ENCODE results near the gene MYO9A. TPM values are rescaled to one million over a fixed set of nuclear protein-coding genes. Genes with fewer than 3 reads are reported as not detected.

MYO9A gene
- total RNA-seq, 1 experiment from 2014 or later: 30.1 TPM

DNA sequence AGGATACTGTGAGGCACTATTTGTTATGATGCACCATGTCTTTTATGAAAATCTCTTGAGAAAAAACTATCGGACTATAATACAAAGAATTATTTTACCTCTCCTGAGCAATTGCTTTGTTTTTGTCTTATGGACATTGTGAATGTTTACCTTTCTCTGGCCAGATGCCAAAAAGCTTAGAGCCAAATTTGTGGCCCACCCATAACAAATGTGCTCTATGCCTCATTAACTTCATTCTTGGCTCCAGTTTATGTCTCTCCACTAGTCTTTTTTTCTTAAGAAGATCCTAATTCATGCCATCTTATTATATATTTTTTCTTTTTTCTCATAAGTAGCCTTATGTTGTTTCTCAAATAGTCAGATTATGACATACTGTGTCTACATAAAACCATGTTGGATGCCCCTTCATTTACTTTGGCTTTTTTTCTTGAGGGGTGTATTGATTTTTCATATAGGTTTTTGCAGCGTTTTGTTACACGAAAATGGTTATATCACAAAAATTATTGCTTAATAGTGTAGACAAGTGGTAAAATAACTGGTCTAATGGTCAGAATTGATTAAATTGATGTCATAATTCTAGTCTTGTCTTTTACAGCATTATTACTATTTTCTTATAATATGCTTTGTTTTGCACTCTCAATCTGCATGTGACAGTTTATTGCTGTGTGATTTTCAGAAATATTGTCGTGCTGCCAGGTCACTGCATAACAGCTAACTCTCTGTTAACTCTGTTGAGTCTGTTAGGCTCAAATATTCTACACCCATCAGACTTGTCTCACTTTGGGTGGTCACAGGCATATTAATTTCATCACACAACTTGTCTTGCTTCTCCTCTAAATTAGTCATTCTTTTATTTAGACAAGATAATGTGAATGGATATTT is 18.5 kb upstream of the MYO9A start:
- BruUV-seq (replicated peaks): no TSS peak
- Histone ChIP-seq H3K27me3 (replicated peaks; ENCODE audit: insufficient read depth, low read depth, low read length, poor library complexity) (no peaks in the 10 kb centered on the region), H3K9me3 (ENCODE audit: low read depth, low read length, poor library complexity, severe bottlenecking) (no peaks in the 10 kb centered on the region), H3K4me1 (ENCODE audit: insufficient read depth, low read length, poor library complexity, severe bottlenecking) (no peaks in the 10 kb centered on the region), H3K27ac (ENCODE audit: low read depth, low read length, poor library complexity, severe bottlenecking) (no peak overlapping the region), H3K4me3 (ENCODE audit: low read depth, low read length, poor library complexity, severe bottlenecking) (no peak overlapping the region), H3K36me3 (ENCODE audit: insufficient read depth, low read length, poor library complexity, severe bottlenecking) (no peaks in the 10 kb centered on the region)
- CTCF ChIA-PET: no interaction called here
- TF ChIP-seq, protein P1, sequence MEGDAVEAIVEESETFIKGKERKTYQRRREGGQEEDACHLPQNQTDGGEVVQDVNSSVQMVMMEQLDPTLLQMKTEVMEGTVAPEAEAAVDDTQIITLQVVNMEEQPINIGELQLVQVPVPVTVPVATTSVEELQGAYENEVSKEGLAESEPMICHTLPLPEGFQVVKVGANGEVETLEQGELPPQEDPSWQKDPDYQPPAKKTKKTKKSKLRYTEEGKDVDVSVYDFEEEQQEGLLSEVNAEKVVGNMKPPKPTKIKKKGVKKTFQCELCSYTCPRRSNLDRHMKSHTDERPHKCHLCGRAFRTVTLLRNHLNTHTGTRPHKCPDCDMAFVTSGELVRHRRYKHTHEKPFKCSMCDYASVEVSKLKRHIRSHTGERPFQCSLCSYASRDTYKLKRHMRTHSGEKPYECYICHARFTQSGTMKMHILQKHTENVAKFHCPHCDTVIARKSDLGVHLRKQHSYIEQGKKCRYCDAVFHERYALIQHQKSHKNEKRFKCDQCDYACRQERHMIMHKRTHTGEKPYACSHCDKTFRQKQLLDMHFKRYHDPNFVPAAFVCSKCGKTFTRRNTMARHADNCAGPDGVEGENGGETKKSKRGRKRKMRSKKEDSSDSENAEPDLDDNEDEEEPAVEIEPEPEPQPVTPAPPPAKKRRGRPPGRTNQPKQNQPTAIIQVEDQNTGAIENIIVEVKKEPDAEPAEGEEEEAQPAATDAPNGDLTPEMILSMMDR (conservative IDR thresholded peaks at IDR 0.05; ENCODE audit: low read depth, low read length): no peak
- intact Hi-C loops (cut with micrococcal nuclease; ENCODE audit: unreplicated experiment): no loop called here
- POLR2A ChIA-PET (ENCODE audit: low non-redundant PET): no interaction called here
- DNase-seq (ENCODE audit: low spot score): no peak

DNA sequence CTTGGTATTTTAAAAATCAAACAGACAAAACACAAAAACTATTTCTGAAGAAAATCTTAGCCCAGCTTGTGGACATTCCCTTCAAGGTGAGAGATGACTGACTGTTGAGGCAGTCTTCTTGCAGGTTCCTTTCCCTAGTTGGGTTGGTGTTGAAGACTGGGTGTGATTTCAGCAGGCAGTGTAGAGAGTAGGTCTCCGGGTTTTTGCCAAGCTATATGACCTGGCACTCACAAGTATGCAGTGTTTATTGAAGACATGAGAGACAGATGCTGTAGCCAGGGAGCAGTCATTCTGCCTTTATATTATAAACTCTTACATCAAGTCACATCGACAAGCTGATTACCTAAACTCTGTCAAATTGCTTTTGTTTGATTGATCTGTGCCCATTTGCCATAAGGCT is 17.8 kb upstream of the MYO9A start:
- POLR2A ChIA-PET (ENCODE audit: low non-redundant PET): no interaction called here
- no peaks in the 10 kb centered on the region for H3K9me3 ChIP-seq (ENCODE audit: low read depth, low read length, poor library complexity, severe bottlenecking)
- no peak overlapping the region for H3K27ac ChIP-seq (ENCODE audit: low read depth, low read length, poor library complexity, severe bottlenecking)
- CTCF ChIA-PET: no interaction called here
- intact Hi-C loops (cut with micrococcal nuclease; ENCODE audit: unreplicated experiment): no loop called here
- H3K27me3 ChIP-seq (replicated peaks; ENCODE audit: insufficient read depth, low read depth, low read length, poor library complexity): no peaks in the 10 kb centered on the region
- no peak for DNase-seq (ENCODE audit: low spot score)
- no peaks in the 10 kb centered on the region for H3K36me3 ChIP-seq (ENCODE audit: insufficient read depth, low read length, poor library complexity, severe bottlenecking)
- H3K4me1 ChIP-seq (ENCODE audit: insufficient read depth, low read length, poor library complexity, severe bottlenecking): no peaks in the 10 kb centered on the region
- H3K4me3 ChIP-seq (ENCODE audit: low read depth, low read length, poor library complexity, severe bottlenecking): no peak overlapping the region
- TF ChIP-seq, protein P1 (conservative IDR thresholded peaks at IDR 0.05; ENCODE audit: low read depth, low read length): no peak
- no peak for TF ChIP-seq EZH2 (IDR thresholded peaks at IDR 0.05; ENCODE audit: borderline replicate concordance, low read depth, low read length, poor library complexity, severe bottlenecking)
- BruUV-seq (replicated peaks): no TSS peak

DNA sequence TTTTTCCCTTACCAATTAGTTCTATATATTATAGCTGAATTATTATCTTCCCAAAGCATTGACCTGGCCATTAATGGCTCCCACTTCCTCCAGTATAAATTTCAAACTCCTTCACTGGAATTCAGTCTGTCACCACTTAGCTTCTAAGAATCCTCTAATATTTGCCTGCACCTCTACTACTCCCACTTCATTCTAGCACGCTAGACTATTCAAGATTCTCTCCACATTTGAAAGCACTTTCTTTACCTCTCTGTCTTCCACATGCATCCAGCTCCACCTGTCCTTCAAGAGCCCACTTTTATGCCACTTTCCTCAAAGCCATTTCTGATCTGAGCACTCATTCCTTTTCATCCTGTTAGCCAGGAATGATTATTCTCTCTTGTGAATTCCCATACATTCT is 15.3 kb upstream of the MYO9A start:
- no peaks in the 10 kb centered on the region for H3K36me3 ChIP-seq (ENCODE audit: insufficient read depth, low read length, poor library complexity, severe bottlenecking)
- ChIA-PET POLR2A (ENCODE audit: low non-redundant PET) (no interaction called here), CTCF (no interaction called here)
- no peak for TF ChIP-seq EZH2 (IDR thresholded peaks at IDR 0.05; ENCODE audit: borderline replicate concordance, low read depth, low read length, poor library complexity, severe bottlenecking)
- TF ChIP-seq, protein P1 (conservative IDR thresholded peaks at IDR 0.05; ENCODE audit: low read depth, low read length): no peak
- H3K4me1 ChIP-seq (ENCODE audit: insufficient read depth, low read length, poor library complexity, severe bottlenecking): no peaks in the 10 kb centered on the region
- intact Hi-C loops (cut with micrococcal nuclease; ENCODE audit: unreplicated experiment): no loop called here
- H3K27me3 ChIP-seq (replicated peaks; ENCODE audit: insufficient read depth, low read depth, low read length, poor library complexity): no peaks in the 10 kb centered on the region
- no peak for DNase-seq (ENCODE audit: low spot score)
- no peak overlapping the region for H3K27ac ChIP-seq (ENCODE audit: low read depth, low read length, poor library complexity, severe bottlenecking)
- H3K9me3 ChIP-seq (ENCODE audit: low read depth, low read length, poor library complexity, severe bottlenecking): no peaks in the 10 kb centered on the region
- H3K4me3 ChIP-seq (ENCODE audit: low read depth, low read length, poor library complexity, severe bottlenecking): no peak overlapping the region
- no TSS peak for BruUV-seq (replicated peaks)
